ENCODE data around the gene SUN1. TPM values are rescaled to one million over a fixed set of nuclear protein-coding genes. Genes with fewer than 3 reads are reported as not detected.

SUN1 gene
- total and polyA plus RNA-seq, 2 donors (not counting 1 experiment from before 2014, with no cell fraction given), result 185 to 220 TPM

GRCh38 chr7:879093-879492, 46.8 kb downstream of the SUN1 start:
- no peak overlapping the region for H3K9ac ChIP-seq (ENCODE audit: insufficient read depth, low read length)
- no peaks in the 10 kb centered on the region for H3K27me3 ChIP-seq (ENCODE audit: control insufficient read depth, insufficient read depth, low read length)
- no peaks in the 10 kb centered on the region for H4K20me1 ChIP-seq (ENCODE audit: control insufficient read depth, extremely low read depth, insufficient read depth, low read length)
- no peak for DNase-seq (ENCODE audit: low read depth in 2 of 2)
- no peak overlapping the region for H2AFZ ChIP-seq (ENCODE audit: low read length)
- H3K9me3 ChIP-seq (ENCODE audit: control insufficient read depth, insufficient read depth, low read depth, low read length), result no peaks in the 10 kb centered on the region
- TF ChIP-seq, protein P1, sequence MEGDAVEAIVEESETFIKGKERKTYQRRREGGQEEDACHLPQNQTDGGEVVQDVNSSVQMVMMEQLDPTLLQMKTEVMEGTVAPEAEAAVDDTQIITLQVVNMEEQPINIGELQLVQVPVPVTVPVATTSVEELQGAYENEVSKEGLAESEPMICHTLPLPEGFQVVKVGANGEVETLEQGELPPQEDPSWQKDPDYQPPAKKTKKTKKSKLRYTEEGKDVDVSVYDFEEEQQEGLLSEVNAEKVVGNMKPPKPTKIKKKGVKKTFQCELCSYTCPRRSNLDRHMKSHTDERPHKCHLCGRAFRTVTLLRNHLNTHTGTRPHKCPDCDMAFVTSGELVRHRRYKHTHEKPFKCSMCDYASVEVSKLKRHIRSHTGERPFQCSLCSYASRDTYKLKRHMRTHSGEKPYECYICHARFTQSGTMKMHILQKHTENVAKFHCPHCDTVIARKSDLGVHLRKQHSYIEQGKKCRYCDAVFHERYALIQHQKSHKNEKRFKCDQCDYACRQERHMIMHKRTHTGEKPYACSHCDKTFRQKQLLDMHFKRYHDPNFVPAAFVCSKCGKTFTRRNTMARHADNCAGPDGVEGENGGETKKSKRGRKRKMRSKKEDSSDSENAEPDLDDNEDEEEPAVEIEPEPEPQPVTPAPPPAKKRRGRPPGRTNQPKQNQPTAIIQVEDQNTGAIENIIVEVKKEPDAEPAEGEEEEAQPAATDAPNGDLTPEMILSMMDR (conservative IDR thresholded peaks at IDR 0.05 in 1 of 2, IDR thresholded peaks at IDR 0.05 in 1 of 2; ENCODE audit: low read depth in 1 of 2, low read length in 2 of 2), result no peak
- H3K79me2 ChIP-seq (ENCODE audit: control insufficient read depth, insufficient read depth, low read length), result peaks cover 61% of the 10 kb centered on the region
- H3K4me3 ChIP-seq (replicated peaks in 1 of 4; ENCODE audit: control extremely low read depth in 1 of 4, insufficient read depth in 1 of 4, low read depth in 3 of 4, low read length in 4 of 4), result no peak overlapping the region
- H3K4me2 ChIP-seq (ENCODE audit: extremely low read depth, insufficient read depth, low read length), result no peak overlapping the region
- no peaks in the 10 kb centered on the region for H3K4me1 ChIP-seq (ENCODE audit: control insufficient read depth, extremely low read depth, insufficient read depth, low read length)
- H3K36me3 ChIP-seq (ENCODE audit: control insufficient read depth, insufficient read depth, low read length), result peaks cover 10% of the 10 kb centered on the region
- H3K27ac ChIP-seq (ENCODE audit: insufficient read depth, low read length), result no peak overlapping the region

GRCh38 chr7:879706-880105, 47.4 kb downstream of the SUN1 start:
- H3K9me3 ChIP-seq (ENCODE audit: control insufficient read depth, insufficient read depth, low read depth, low read length), result no peaks in the 10 kb centered on the region
- TF ChIP-seq, protein P1 (conservative IDR thresholded peaks at IDR 0.05 in 1 of 2, IDR thresholded peaks at IDR 0.05 in 1 of 2; ENCODE audit: low read depth in 1 of 2, low read length in 2 of 2), result no peak
- TF ChIP-seq EZH2 (IDR thresholded peaks at IDR 0.05; ENCODE audit: low read length, missing control alignments), result no peak
- H3K4me2 ChIP-seq (ENCODE audit: extremely low read depth, insufficient read depth, low read length), result no peak overlapping the region
- H2AFZ ChIP-seq (ENCODE audit: low read length), result no peak overlapping the region
- H3K4me3 ChIP-seq (replicated peaks in 1 of 4; ENCODE audit: control extremely low read depth in 1 of 4, insufficient read depth in 1 of 4, low read depth in 3 of 4, low read length in 4 of 4), result no peak overlapping the region
- H3K27me3 ChIP-seq (ENCODE audit: control insufficient read depth, insufficient read depth, low read length), result no peaks in the 10 kb centered on the region
- H4K20me1 ChIP-seq (ENCODE audit: control insufficient read depth, extremely low read depth, insufficient read depth, low read length), result no peaks in the 10 kb centered on the region
- no peak overlapping the region for H3K27ac ChIP-seq (ENCODE audit: insufficient read depth, low read length)
- no peak for DNase-seq (ENCODE audit: low read depth in 2 of 2)
- H3K36me3 ChIP-seq (ENCODE audit: control insufficient read depth, insufficient read depth, low read length), result peaks cover 10% of the 10 kb centered on the region
- H3K79me2 ChIP-seq (ENCODE audit: control insufficient read depth, insufficient read depth, low read length), result peaks cover 67% of the 10 kb centered on the region
- H3K9ac ChIP-seq (ENCODE audit: insufficient read depth, low read length), result no peak overlapping the region
- no peaks in the 10 kb centered on the region for H3K4me1 ChIP-seq (ENCODE audit: control insufficient read depth, extremely low read depth, insufficient read depth, low read length)

DNA sequence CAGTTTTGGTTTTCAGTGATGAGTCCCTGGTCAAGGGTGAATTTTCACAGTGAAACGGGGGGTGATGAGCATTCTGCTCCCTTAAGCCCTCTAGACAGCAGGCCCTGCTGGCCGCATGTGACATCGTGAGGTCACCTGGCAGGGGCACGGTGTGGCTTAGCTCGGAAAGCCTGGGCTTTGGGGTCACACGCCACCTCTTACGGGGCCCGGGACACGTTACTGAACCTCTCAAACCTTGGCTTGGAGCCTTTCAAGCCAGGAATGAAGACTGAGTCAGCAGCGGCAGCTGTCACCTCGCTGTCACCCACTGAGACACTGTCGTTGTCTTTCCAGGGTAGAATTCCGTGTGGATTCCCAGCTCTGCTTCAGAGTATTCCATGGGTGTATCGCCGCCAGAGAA, 48.2 kb downstream of the SUN1 start:
- TF ChIP-seq EZH2 (IDR thresholded peaks at IDR 0.05; ENCODE audit: low read length, missing control alignments), result no peak
- TF ChIP-seq, protein P1 (conservative IDR thresholded peaks at IDR 0.05 in 1 of 2, IDR thresholded peaks at IDR 0.05 in 1 of 2; ENCODE audit: low read depth in 1 of 2, low read length in 2 of 2), result no peak
- no peak overlapping the region for H3K27ac ChIP-seq (ENCODE audit: insufficient read depth, low read length)
- H4K20me1 ChIP-seq (ENCODE audit: control insufficient read depth, extremely low read depth, insufficient read depth, low read length), result no peaks in the 10 kb centered on the region
- no peaks in the 10 kb centered on the region for H3K4me1 ChIP-seq (ENCODE audit: control insufficient read depth, extremely low read depth, insufficient read depth, low read length)
- H3K4me3 ChIP-seq (replicated peaks in 1 of 4; ENCODE audit: control extremely low read depth in 1 of 4, insufficient read depth in 1 of 4, low read depth in 3 of 4, low read length in 4 of 4), result no peak overlapping the region
- H3K79me2 ChIP-seq (ENCODE audit: control insufficient read depth, insufficient read depth, low read length), result peaks cover 74% of the 10 kb centered on the region
- H3K9me3 ChIP-seq (ENCODE audit: control insufficient read depth, insufficient read depth, low read depth, low read length), result no peaks in the 10 kb centered on the region
- H2AFZ ChIP-seq (ENCODE audit: low read length), result no peak overlapping the region
- H3K4me2 ChIP-seq (ENCODE audit: extremely low read depth, insufficient read depth, low read length), result no peak overlapping the region
- no peak for DNase-seq (ENCODE audit: low read depth in 2 of 2)
- no peak overlapping the region for H3K9ac ChIP-seq (ENCODE audit: insufficient read depth, low read length)
- peaks cover 9% of the 10 kb centered on the region for H3K36me3 ChIP-seq (ENCODE audit: control insufficient read depth, insufficient read depth, low read length)
- no peaks in the 10 kb centered on the region for H3K27me3 ChIP-seq (ENCODE audit: control insufficient read depth, insufficient read depth, low read length)

Measured in fibroblast of lung (primary cell).